Stimulated activated memory B cell treated with anti-CD40 and anti-IgM and Interleukin-4, amounts not matched to agents 10 μg/mL and 1 μg/mL and 100 μg/mL, for 72 hours (primary cell): Measurements from ENCODE around the gene AGAP1.
A peak's percentile ranks its signal among the peaks of the same experiment; 100 is the strongest.

Experiments
- ATAC-seq: fragments of 150-1000 bp; cut with Tn5 transposase; 2 replicates; pipeline ENCODE4 v1.10.0; 2021
- H3K27ac Mint-ChIP-seq: one replicate; pipeline ENCODE4 v1.8.0; 2022; ENCODE audit warnings: mild to moderate bottlenecking, mixed read lengths
- H3K27me3 Mint-ChIP-seq: one replicate; pipeline ENCODE4 v1.8.0; 2022; ENCODE audit warnings: mixed read lengths
- H3K36me3 Mint-ChIP-seq: one replicate; pipeline ENCODE4 v1.8.0; 2022; ENCODE audit warnings: mixed read lengths
- H3K4me1 Mint-ChIP-seq: one replicate; pipeline ENCODE4 v1.8.0; 2022; ENCODE audit warnings: mixed read lengths
- H3K4me3 Mint-ChIP-seq: one replicate; pipeline ENCODE4 v1.8.0; 2022; ENCODE audit warnings: mild to moderate bottlenecking, moderate library complexity, mixed read lengths
- H3K9me3 Mint-ChIP-seq: one replicate; pipeline ENCODE4 v1.8.0; 2022; ENCODE audit warnings: mixed read lengths

Gene AGAP1

GRCh38 chr2:235471186-235471747, 22.6 kb upstream of the AGAP1 start:
- no peaks in the 10 kb centered on the region for H3K36me3 Mint-ChIP-seq
- H3K27ac Mint-ChIP-seq = no peak overlapping the region
- no peak for ATAC-seq
- H3K4me1 Mint-ChIP-seq = no peaks in the 10 kb centered on the region
- H3K4me3 Mint-ChIP-seq = no peak overlapping the region
- peaks cover 3% of the 10 kb centered on the region for H3K9me3 Mint-ChIP-seq
- no peaks in the 10 kb centered on the region for H3K27me3 Mint-ChIP-seq

GRCh38 chr2:235472443-235472842, 21.4 kb upstream of the AGAP1 start:
- Mint-ChIP-seq H3K4me3 (no peak overlapping the region), H3K27ac (no peak overlapping the region), H3K27me3 (no peaks in the 10 kb centered on the region), H3K36me3 (no peaks in the 10 kb centered on the region), H3K4me1 (no peaks in the 10 kb centered on the region), H3K9me3 (peaks cover 3% of the 10 kb centered on the region)
- no peak for ATAC-seq

- H3K27ac Mint-ChIP-seq = no peak overlapping the region
- no peaks in the 10 kb centered on the region for H3K27me3 Mint-ChIP-seq
- no peak overlapping the region for H3K4me3 Mint-ChIP-seq
- H3K4me1 Mint-ChIP-seq = no peaks in the 10 kb centered on the region
- peaks cover 7% of the 10 kb centered on the region for H3K9me3 Mint-ChIP-seq
- H3K36me3 Mint-ChIP-seq = no peaks in the 10 kb centered on the region
- ATAC-seq = no peak
These were observed 15.2 kb upstream of the AGAP1 start for GRCh38 chr2:235478609-235479008.

- Mint-ChIP-seq H3K4me3 (no peak overlapping the region), H3K27me3 (no peaks in the 10 kb centered on the region), H3K27ac (no peak overlapping the region), H3K9me3 (peaks cover 3% of the 10 kb centered on the region), H3K36me3 (no peaks in the 10 kb centered on the region), H3K4me1 (no peaks in the 10 kb centered on the region)
- no peak for ATAC-seq
These were observed 14.2 kb upstream of the AGAP1 start for GRCh38 chr2:235479604-235480003.

GRCh38 chr2:235480614-235481013, 13.2 kb upstream of the AGAP1 start:
- ATAC-seq = no peak
- Mint-ChIP-seq H3K36me3 (no peaks in the 10 kb centered on the region), H3K4me1 (no peaks in the 10 kb centered on the region), H3K9me3 (peaks cover 3% of the 10 kb centered on the region), H3K27me3 (no peaks in the 10 kb centered on the region), H3K4me3 (no peak overlapping the region), H3K27ac (no peak overlapping the region)

- H3K4me3 Mint-ChIP-seq = no peak overlapping the region
- no peaks in the 10 kb centered on the region for H3K36me3 Mint-ChIP-seq
- no peak for ATAC-seq
- H3K9me3 Mint-ChIP-seq = peaks cover 3% of the 10 kb centered on the region
- H3K4me1 Mint-ChIP-seq = no peaks in the 10 kb centered on the region
- H3K27me3 Mint-ChIP-seq = no peaks in the 10 kb centered on the region
- no peak overlapping the region for H3K27ac Mint-ChIP-seq
These were observed 10.5 kb upstream of the AGAP1 start for GRCh38 chr2:235483313-235483712.

- peaks cover 8% of the 10 kb centered on the region for H3K9me3 Mint-ChIP-seq
- H3K36me3 Mint-ChIP-seq = no peaks in the 10 kb centered on the region
- no peak overlapping the region for H3K4me3 Mint-ChIP-seq
- H3K4me1 Mint-ChIP-seq = no peaks in the 10 kb centered on the region
- no peak overlapping the region for H3K27ac Mint-ChIP-seq
- peaks cover 7% of the 10 kb centered on the region for H3K27me3 Mint-ChIP-seq
- no peak for ATAC-seq
These were observed 8.5 kb upstream of the AGAP1 start for GRCh38 chr2:235485362-235485761.

- Mint-ChIP-seq H3K27ac (no peak overlapping the region), H3K36me3 (no peaks in the 10 kb centered on the region), H3K27me3 (peaks cover 21% of the 10 kb centered on the region), H3K4me3 (no peak overlapping the region), H3K9me3 (peaks cover 5% of the 10 kb centered on the region), H3K4me1 (no peaks in the 10 kb centered on the region)
- ATAC-seq = no peak
These were observed 7.1 kb upstream of the AGAP1 start for GRCh38 chr2:235486729-235487128.

GRCh38 chr2:235489897-235490296, 3.9 kb upstream of the AGAP1 start:
- H3K27me3 Mint-ChIP-seq = peaks cover 45% of the 10 kb centered on the region

GRCh38 chr2:235492850-235493344, 946 bp upstream of the AGAP1 start:
- Mint-ChIP-seq H3K4me1 (peaks cover 8% of the 10 kb centered on the region), H3K27ac (no peak overlapping the region), H3K27me3 (peaks cover 66% of the 10 kb centered on the region), H3K36me3 (no peaks in the 10 kb centered on the region), H3K4me3 (peak overlapping the region; percentile 81), H3K9me3 (peaks cover 9% of the 10 kb centered on the region)
- no peak for ATAC-seq

More at GRCh38 chr2:235489897-235490296, 3.9 kb upstream of the AGAP1 start:
- Mint-ChIP-seq H3K4me1 (peaks cover 8% of the 10 kb centered on the region), H3K36me3 (no peaks in the 10 kb centered on the region), H3K9me3 (peaks cover 9% of the 10 kb centered on the region), H3K4me3 (no peak overlapping the region), H3K27ac (no peak overlapping the region)
- ATAC-seq = no peak

GRCh38 chr2:235493402-235493774, 455 bp upstream of the AGAP1 start:
- H3K27ac Mint-ChIP-seq = no peak overlapping the region
- H3K27me3 Mint-ChIP-seq = peaks cover 66% of the 10 kb centered on the region

GRCh38 chr2:235494716-235495372, 1.0 kb downstream of the AGAP1 start:
- Mint-ChIP-seq H3K4me1 (peaks cover 8% of the 10 kb centered on the region), H3K9me3 (peaks cover 9% of the 10 kb centered on the region), H3K27me3 (peaks cover 64% of the 10 kb centered on the region), H3K4me3 (peak overlapping the region; percentile 53), H3K36me3 (no peaks in the 10 kb centered on the region), H3K27ac (no peak overlapping the region)
- ATAC-seq = no peak

More at GRCh38 chr2:235493402-235493774, 455 bp upstream of the AGAP1 start:
- no peak for ATAC-seq
- peaks cover 8% of the 10 kb centered on the region for H3K4me1 Mint-ChIP-seq
- peak overlapping the region; percentile 81 for H3K4me3 Mint-ChIP-seq
- peaks cover 9% of the 10 kb centered on the region for H3K9me3 Mint-ChIP-seq
- no peaks in the 10 kb centered on the region for H3K36me3 Mint-ChIP-seq

- H3K36me3 Mint-ChIP-seq = no peaks in the 10 kb centered on the region
- no peak overlapping the region for H3K4me3 Mint-ChIP-seq
- H3K27ac Mint-ChIP-seq = no peak overlapping the region
- H3K9me3 Mint-ChIP-seq = peaks cover 4% of the 10 kb centered on the region
- H3K27me3 Mint-ChIP-seq = peaks cover 56% of the 10 kb centered on the region
- no peak for ATAC-seq
- H3K4me1 Mint-ChIP-seq = peaks cover 8% of the 10 kb centered on the region
These were observed 1.8 kb downstream of the AGAP1 start for GRCh38 chr2:235495373-235496238.

GRCh38 chr2:235496239-235496621, 2.4 kb downstream of the AGAP1 start:
- Mint-ChIP-seq H3K36me3 (no peaks in the 10 kb centered on the region), H3K27me3 (peaks cover 54% of the 10 kb centered on the region), H3K4me1 (peaks cover 8% of the 10 kb centered on the region), H3K27ac (no peak overlapping the region), H3K4me3 (no peak overlapping the region), H3K9me3 (peaks cover 4% of the 10 kb centered on the region)
- no peak for ATAC-seq

GRCh38 chr2:235497096-235497495, 3.3 kb downstream of the AGAP1 start:
- no peak overlapping the region for H3K27ac Mint-ChIP-seq
- H3K27me3 Mint-ChIP-seq = peaks cover 54% of the 10 kb centered on the region
- no peak overlapping the region for H3K4me3 Mint-ChIP-seq
- H3K4me1 Mint-ChIP-seq = peaks cover 8% of the 10 kb centered on the region
- ATAC-seq = no peak
- no peaks in the 10 kb centered on the region for H3K36me3 Mint-ChIP-seq
- peaks cover under 1% of the 10 kb centered on the region for H3K9me3 Mint-ChIP-seq
